NCI-H1417 treated with DMSO at 0.1 percent for 48 hours (cell line): ENCODE results near the gene CNTNAP2.
"Not testable (repeated sequence)": the region's sequence is repeated elsewhere in the genome, so short reads cannot be mapped to it uniquely, and the experiment has no call there.

ENCODE experiments used
- DNase-seq: peaks from one replicate; lab custom pipeline; 2025; lab: John Stamatoyannopoulos, UW

CNTNAP2 gene

DNA sequence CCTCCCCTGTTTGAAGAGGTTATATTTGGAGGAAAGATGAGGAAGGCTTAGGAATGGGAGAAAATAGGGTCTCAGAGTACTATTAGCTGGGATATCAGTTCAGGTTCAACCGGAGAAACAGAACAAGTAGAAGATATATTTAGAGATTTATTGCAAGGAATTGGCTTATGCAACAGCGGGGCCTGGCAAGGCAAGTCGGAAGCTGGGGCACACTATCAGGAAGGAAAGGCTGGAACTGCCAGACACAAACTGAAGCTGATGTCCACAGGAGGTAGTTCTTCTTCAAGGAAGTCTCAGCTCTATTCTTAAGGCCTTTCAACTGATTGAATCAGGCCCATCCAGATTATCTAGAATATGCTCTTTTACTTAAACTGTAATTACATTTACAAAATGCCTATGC, 1534.4 kb downstream of the CNTNAP2 start:
- DNase-seq, result no peak

GRCh38 chr7:147651601-147652000, 1535.0 kb downstream of the CNTNAP2 start:
- no peak for DNase-seq

- DNase-seq, result no peak
Observed at GRCh38 chr7:147653456-147653855, 1536.9 kb downstream of the CNTNAP2 start.

DNA sequence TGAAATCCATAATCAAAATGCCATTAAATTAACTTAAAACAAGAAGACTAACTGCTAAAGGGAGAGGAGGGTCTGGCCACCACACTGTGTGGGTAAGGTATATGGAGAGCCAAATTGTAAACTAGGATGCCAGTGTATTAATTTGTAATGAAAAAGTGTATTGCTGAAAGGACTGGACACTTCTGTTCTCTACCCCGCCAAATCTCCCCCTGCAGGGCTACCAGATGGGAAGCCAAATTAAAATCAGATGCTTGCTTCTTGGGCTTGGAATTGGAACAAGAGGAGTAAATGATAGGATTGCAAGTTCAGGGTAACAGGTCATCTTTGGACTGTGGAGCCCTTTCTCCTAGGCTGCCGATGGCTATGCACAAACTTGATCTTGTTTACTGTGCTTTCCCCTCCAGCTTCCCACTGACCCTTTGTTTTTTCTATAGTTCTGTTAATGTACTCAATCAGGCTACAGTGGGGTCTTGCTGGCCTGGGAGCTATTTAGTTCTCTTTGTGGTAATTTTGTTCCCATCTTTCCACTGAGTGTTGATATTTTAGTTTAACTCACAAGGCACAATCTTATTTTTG, 1541.9 kb downstream of the CNTNAP2 start:
- DNase-seq, result no peak

GRCh38 chr7:147659036-147659995, 1542.7 kb downstream of the CNTNAP2 start:
- no peak for DNase-seq

- DNase-seq, result no peak
Observed at GRCh38 chr7:147664541-147664940, 1547.9 kb downstream of the CNTNAP2 start.

DNA sequence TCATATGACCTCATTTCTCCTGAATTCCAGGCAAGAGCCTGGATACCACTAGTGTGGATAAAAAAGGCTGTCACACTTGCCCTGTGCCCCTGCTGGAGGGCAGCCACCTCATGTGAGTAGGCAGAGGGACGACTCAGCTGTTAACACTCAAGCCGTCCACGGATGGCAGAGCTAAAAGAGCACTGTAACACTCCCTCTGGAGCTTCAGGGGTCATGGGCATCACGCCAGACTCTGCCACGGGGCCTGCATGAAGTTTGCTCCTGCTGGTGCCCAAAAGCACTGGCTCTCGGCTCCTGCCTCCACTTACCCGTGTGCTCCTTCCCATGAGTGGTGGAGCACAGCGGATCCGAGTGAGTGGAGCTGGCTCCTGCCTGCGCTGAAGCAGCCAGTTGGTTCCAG, 1554.2 kb downstream of the CNTNAP2 start:
- DNase-seq, result no peak

GRCh38 chr7:147674705-147675104, 1558.1 kb downstream of the CNTNAP2 start:
- no peak for DNase-seq

- DNase-seq, result no peak
Observed at GRCh38 chr7:147678943-147679342, 1562.3 kb downstream of the CNTNAP2 start.

DNA sequence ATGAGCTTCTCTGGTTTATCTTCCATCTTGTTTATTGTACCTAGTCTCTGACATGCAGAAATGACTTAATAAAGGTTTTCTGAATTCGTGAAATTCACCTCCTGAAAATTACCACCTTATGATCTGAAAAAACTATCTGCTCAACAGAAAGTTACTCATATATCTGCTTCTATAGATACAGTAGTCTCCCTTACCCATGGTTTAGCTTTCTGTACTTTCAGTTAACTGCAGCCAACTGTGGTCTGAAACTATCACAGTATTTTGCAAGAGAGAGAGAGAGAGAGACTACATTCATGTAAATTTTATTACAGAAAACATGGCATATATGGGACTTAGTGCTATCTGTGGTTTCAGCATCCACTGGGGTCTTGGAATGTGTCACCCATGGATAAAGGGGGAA, 1564.9 kb downstream of the CNTNAP2 start:
- no peak for DNase-seq

DNA sequence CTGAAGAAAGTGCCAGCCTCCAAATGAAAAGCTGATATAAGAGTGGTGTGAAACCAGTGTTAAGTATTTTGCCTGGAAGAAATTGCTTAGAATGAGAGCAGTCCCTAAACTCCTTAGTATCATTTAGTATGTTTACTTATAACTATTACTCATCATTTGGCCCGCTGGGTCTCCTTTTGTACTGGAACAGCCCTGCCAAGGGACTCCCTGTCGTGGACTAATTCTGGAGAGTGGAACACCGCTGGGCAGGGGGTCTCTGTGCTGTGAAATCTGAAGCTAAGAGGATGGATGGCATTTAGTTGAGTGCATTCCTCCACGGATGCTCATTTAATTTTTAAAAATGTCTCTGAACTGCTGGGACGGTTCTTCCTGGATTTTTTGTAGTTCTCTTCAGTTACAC, 1584.1 kb downstream of the CNTNAP2 start:
- DNase-seq, result no peak

DNA sequence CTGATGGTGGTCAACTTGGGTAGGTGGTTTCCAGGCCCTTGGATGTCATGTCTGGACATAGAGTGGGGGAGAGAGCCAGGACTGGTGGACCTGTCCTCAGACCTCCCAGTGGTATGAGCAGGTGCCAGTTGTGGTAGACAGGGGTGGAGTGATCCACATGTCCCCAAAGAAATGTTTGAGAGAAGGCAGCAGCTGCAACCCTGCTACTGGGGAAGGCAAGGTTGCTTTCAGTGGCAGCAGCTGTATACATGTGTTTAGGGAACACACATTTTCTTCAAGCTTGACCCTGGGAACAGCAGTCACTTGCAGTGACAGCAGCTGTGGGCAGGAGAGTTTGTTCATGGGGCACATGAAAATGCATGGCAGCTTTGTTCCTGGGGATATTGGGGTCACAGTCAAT, 1591.3 kb downstream of the CNTNAP2 start:
- no peak for DNase-seq

GRCh38 chr7:147708871-147709270, 1592.3 kb downstream of the CNTNAP2 start:
- no peak for DNase-seq

DNA sequence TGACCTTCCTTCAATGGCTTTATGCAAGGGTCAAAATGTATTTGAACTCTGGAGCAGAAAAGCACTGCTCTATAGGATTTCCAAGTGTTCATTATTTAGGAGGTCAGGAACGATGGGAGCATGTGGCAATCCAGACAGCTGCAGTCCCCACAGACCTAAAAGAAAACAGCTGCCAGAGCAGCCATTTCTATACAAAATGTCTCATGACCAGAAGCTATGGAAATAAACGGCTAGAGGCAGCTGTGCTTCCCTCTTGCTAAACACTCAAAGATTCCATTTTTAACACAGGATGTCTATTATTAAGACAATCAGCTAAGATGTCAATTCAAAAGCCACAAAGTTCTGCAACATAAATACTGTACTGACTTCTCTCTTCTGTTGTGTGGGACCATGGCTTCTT, 1594.8 kb downstream of the CNTNAP2 start:
- DNase-seq, result no peak

- DNase-seq, result no peak
Observed at GRCh38 chr7:147721962-147722830, 1605.6 kb downstream of the CNTNAP2 start.

GRCh38 chr7:147723536-147723935, 1606.9 kb downstream of the CNTNAP2 start:
- no peak for DNase-seq

DNA sequence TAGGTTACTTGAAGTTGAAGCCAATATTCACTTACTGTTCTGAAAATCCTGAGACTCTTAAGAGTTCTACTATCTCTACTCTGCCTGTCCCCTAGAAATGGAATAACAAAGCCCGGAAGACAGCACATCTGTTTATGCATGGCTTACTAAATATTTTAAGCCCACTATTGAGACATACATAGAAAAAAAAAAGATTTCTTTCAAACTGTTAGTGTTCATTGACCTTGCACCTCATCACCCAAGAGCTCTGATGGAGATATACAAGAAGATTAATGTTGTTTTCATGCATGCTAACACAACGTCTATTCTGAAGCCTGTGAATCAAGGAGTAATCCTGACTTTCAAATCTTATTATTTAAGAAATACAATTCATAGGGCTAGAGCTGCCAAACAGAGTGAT, 1614.7 kb downstream of the CNTNAP2 start:
- DNase-seq, result no peak

- DNase-seq, result not testable (repeated sequence)
Observed at GRCh38 chr7:147737559-147738214, 1621.1 kb downstream of the CNTNAP2 start.

DNA sequence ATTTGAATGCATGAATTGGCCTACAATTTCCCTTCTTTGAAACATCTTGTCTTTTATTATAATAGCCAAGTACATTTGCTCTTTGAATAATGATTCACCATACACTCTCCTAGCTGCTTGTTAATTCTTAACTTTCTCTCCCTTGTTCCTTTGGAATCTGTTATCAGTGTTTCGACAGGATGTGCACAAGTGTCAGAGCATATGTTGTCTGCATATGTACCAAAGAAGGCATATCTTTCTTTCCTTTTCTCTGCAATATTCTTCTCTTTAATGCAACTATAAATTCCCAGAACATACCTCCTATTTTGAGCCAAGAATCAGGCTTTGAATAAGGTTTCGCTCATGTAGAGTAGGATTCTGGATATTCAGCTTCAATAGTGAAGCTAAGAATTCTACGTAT, 1625.7 kb downstream of the CNTNAP2 start:
- DNase-seq, result no peak

- DNase-seq, result no peak
Observed at GRCh38 chr7:147756300-147756699, 1639.7 kb downstream of the CNTNAP2 start.

GRCh38 chr7:147759327-147759943, 1642.8 kb downstream of the CNTNAP2 start:
- no peak for DNase-seq

GRCh38 chr7:147765301-147765700, 1648.7 kb downstream of the CNTNAP2 start:
- DNase-seq, result no peak
